ENCODE results near the gene SIPA1. TPM values are rescaled to one million over a fixed set of nuclear protein-coding genes. Genes with fewer than 3 reads are reported as not detected.

SIPA1 gene
- total and polyA plus RNA-seq, 2 of the 13 experiments (the other 11 are each of a cell fraction or from before 2014, with no cell fraction given), result 5.8 to 7.7 TPM

DNA sequence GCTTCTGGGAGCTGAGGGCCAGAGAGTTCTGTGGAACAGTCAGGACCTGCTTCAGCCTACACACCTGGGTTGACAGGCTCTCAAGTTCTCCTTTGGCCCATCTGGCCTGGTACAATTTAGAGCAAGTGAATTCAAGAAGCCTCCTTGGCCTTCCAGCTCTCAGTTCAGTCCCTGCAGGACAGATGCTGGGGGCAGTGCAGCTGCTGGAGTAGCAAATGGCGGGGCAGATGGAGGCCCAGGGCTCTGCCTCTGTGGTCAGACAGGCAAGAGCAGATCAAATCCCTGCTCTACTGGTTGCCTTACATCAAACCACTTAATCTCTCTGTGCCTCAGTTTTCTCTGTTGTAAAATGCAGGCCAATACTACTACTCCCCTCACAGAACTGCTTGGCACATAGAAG lies 33.6 kb upstream of the SIPA1 start (continued):
- TF ChIP-seq MXD3 (CRISPR knock-in tag; IDR thresholded peaks at IDR 0.05), result no peak
- TF ChIP-seq KDM5B (CRISPR knock-in tag; IDR thresholded peaks at IDR 0.05; ENCODE audit: borderline replicate concordance), result no peak
- TF ChIP-seq ZNF343 (CRISPR knock-in tag; IDR thresholded peaks at IDR 0.05), result no peak
- TF ChIP-seq ZNF530 (CRISPR knock-in tag; IDR thresholded peaks at IDR 0.05; ENCODE audit: low read depth), result no peak
- TF ChIP-seq SNRNP70 (IDR thresholded peaks at IDR 0.05; ENCODE audit: low read depth, low read length), result no peak
- TF ChIP-seq, protein P1, sequence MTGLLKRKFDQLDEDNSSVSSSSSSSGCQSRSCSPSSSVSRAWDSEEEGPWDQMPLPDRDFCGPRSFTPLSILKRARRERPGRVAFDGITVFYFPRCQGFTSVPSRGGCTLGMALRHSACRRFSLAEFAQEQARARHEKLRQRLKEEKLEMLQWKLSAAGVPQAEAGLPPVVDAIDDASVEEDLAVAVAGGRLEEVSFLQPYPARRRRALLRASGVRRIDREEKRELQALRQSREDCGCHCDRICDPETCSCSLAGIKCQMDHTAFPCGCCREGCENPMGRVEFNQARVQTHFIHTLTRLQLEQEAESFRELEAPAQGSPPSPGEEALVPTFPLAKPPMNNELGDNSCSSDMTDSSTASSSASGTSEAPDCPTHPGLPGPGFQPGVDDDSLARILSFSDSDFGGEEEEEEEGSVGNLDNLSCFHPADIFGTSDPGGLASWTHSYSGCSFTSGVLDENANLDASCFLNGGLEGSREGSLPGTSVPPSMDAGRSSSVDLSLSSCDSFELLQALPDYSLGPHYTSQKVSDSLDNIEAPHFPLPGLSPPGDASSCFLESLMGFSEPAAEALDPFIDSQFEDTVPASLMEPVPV (CRISPR knock-in tag; IDR thresholded peaks at IDR 0.05), result no peak
- TF ChIP-seq, protein P2, sequence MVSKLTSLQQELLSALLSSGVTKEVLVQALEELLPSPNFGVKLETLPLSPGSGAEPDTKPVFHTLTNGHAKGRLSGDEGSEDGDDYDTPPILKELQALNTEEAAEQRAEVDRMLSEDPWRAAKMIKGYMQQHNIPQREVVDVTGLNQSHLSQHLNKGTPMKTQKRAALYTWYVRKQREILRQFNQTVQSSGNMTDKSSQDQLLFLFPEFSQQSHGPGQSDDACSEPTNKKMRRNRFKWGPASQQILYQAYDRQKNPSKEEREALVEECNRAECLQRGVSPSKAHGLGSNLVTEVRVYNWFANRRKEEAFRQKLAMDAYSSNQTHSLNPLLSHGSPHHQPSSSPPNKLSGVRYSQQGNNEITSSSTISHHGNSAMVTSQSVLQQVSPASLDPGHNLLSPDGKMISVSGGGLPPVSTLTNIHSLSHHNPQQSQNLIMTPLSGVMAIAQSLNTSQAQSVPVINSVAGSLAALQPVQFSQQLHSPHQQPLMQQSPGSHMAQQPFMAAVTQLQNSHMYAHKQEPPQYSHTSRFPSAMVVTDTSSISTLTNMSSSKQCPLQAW (CRISPR knock-in tag; IDR thresholded peaks at IDR 0.05), result no peak

DNA sequence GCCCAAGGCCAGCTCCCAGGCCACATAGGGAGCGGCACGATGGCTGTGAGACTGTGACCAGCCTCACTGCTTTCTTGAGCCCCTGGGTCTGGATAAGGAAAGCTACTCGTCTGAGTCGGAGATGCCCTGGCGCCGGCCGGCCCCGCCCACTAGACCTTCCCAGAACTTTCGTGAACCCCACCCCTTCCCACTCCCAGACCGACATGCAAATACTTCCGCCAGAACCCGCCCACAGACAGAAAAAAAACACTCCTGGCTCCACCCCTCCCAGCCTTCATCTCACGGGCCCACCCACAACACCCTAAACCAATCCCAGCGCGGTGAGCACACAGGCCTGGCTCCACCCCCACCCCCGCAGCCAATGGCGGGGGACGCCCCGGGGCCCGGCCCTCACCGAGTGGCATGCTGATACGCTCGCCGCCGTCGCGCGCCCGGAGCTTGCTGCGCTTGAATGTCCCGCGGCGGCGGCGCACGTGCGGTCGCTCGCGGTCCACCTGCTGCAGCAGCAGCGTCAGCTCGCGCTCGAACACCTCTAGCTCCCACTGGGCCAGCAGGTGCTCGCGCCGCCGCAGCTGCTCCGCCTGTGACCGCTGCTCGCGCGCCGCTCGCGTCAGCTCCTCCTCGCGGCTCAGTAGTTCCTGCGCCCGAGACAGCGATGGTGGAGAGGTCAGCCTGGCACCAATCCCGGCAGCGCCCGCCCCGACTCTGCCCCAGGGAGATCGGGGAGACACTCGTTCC lies 30.9 kb upstream of the SIPA1 start:
- peaks cover 7% of the 10 kb centered on the region; the same call in 1 of the 2 replicates for H4K20me1 ChIP-seq (ENCODE audit: insufficient read depth, low read length)
- ATAC-seq (peak; percentile 7; the same call in 2 of the 3 replicates), DNase-seq (ENCODE audit: low spot score) (no peak), FAIRE-seq (no peak)
- no peaks in the 10 kb centered on the region for H3K9me3 ChIP-seq (ENCODE audit: low read length)
- CTCF ChIA-PET (ENCODE audit: low intra/inter-chr PET ratio, low total read pairs), result no interaction called here
- TF ChIP-seq HOXA3 (CRISPR knock-in tag; IDR thresholded peaks at IDR 0.05) (0 out of 2 replicates have a peak, but pooled peaks have one; percentile 25), AGO1 (IDR thresholded peaks at IDR 0.05; ENCODE audit: low read depth, low read length, poor library complexity, severe bottlenecking) (peak; percentile 21), SP1 (IDR thresholded peaks at IDR 0.05) (no peak), SP1 (CRISPR knock-in tag; IDR thresholded peaks at IDR 0.05) (no peak), RBFOX2 (IDR thresholded peaks at IDR 0.05; ENCODE audit: low read depth, low read length) (peak; percentile 84), PCBP1 (IDR thresholded peaks at IDR 0.05; ENCODE audit: borderline replicate concordance, low read depth, low read length) (0 out of 2 replicates have a peak, but pooled peaks have one; percentile 50)
- BruUV-seq (replicated peaks), result no TSS peak
- no peak overlapping the region for H3K4me2 ChIP-seq (ENCODE audit: low read depth, low read length)
- WGBS (ENCODE audit: low lambda C conversion rate), result 99% methylated on average over 63 of the region's 67 CpGs
- no peak overlapping the region for H3K9ac ChIP-seq (ENCODE audit: insufficient read depth, low read depth, low read length)
- H3K79me2 ChIP-seq (ENCODE audit: insufficient read depth, low read length), result peaks cover 26% of the 10 kb centered on the region
- intact Hi-C loops (cut with micrococcal nuclease; ENCODE audit: unreplicated experiment) (no loop called here), in situ Hi-C loops (cut with HindIII; ENCODE audit: extremely low pct_ligation_motif_present, low pct_unique_long_range_greater_than_20kb) (no loop called here)
- no peak overlapping the region for H3K27ac ChIP-seq (ENCODE audit: extremely low read length, insufficient read depth, low read length)
- H3K4me1 ChIP-seq (ENCODE audit: insufficient read depth, low read length), result peaks cover 27% of the 10 kb centered on the region
- H3K36me3 ChIP-seq (replicated peaks in 1 of 2; ENCODE audit: control insufficient read depth in 1 of 2, insufficient read depth in 2 of 2, low read length in 2 of 2), result peaks cover 29 to 75% of the 10 kb centered on the region in 2 experiments
- no peak overlapping the region for H3K4me3 ChIP-seq (replicated peaks in 1 of 3; ENCODE audit: insufficient read depth in 1 of 3, low read depth in 2 of 3, low read length in 3 of 3)
- POLR2A ChIA-PET, result interaction anchor here (1.2 kb wide), 1 partner anchor 8 kb away, joined by 6 read pairs; the partner anchor contains the start of gene PCNX3
- H3K27me3 ChIP-seq (ENCODE audit: control insufficient read depth in 1 of 2, insufficient read depth in 2 of 2, low read length in 2 of 2), result no peaks in the 10 kb centered on the region
- no peak overlapping the region for H2AFZ ChIP-seq (ENCODE audit: low read length)
